NK-92 treated with Interleukin-12 subunit alpha and Interleukin-12 subunit beta, amount 100 ng/mL, for 24 hours (cell line): ENCODE measurements around the gene CFAP20DC.

ENCODE experiments used
- DNase-seq: peaks from one replicate; lab custom pipeline; 2025; lab: John Stamatoyannopoulos, UW

CFAP20DC gene

DNA sequence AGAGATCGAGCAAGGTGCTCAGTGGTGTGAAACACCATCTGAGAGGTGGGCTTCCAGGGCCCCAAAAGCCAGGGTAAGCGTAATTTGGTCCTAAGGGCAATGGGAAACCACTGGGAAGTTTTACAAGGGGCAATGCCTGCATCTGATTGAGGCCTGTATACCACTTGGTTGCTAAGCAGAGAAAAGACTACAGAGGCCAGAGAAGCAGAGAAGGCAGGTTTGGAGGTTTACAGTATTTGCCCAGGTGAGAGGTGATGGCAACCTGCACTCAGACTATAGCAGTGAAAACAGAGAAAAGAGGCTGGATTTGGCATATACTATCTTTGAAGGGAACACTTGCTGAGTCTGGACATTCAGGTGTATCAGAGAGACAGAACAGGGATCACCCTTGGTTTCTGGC, 249.8 kb downstream of the CFAP20DC start:
- no peak for DNase-seq

DNA sequence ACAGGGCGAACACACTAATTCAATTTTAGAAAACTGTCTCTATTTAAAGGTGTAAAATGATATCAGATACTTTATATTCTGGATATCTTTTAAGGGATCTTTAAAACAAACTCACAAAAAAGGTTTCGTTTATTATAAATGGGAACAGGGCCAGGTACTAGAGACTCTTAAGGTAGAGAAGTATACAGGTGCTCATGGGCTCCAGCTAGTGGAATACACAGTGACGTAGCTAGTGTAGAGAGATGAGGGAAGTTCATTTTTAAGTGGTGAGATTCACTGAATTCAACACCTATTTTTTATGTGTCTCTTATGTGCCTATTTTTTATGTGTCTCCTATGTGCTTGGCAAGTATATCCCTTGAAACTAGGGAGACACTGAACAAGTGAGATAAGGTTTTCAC, 250.6 kb downstream of the CFAP20DC start:
- no peak for DNase-seq

- DNase-seq: no peak
Observed at GRCh38 chr3:58798312-58798711, 251.5 kb downstream of the CFAP20DC start.

- DNase-seq: no peak
Observed at GRCh38 chr3:58794750-58795149, 255.1 kb downstream of the CFAP20DC start.

- DNase-seq: no peak
Observed at GRCh38 chr3:58793938-58794337, 255.9 kb downstream of the CFAP20DC start.

DNA sequence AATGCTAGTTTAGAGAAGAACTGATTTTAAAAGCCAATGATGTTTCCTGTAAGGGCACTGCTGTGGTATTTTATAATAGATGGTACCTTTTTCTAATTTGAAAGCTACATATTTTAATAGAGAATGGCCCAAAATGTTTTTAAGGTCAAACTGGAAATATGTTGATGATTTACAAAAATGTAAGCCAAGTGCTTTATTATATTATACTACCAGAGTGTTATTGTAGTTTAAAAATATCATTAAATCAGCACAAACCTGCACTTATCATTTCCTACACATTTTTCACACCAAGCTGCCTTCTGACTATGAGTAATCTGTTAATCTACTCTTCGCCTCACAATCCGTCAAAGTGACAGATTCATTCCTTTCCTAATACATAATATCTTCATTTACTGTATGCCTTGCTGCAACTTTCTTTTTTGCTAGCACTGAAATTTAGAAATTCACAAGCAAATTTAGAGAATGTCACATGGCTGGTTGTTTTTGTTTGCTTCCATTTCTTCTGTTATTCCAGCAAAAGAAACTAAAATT, 256.8 kb downstream of the CFAP20DC start:
- no peak for DNase-seq

GRCh38 chr3:58789385-58789784, 260.4 kb downstream of the CFAP20DC start:
- no peak for DNase-seq

DNA sequence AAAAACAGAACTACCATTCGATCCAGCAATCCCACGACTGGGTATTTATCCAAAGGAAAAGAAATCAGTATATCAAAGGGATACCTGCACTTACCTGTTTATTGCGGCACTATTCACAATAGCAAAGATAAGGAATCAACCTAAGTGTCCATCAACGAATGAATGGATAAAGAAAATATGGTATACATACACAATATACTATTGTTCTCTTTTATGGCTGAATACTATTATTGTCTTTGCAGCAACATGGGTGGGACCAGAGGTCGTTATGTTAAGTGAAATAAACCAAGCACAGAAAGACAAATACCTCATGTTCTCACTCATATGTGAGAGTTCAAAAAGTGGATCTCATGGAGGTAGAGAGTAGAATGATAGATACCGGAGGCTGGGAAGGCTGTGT, 264.9 kb downstream of the CFAP20DC start:
- DNase-seq: no peak

DNA sequence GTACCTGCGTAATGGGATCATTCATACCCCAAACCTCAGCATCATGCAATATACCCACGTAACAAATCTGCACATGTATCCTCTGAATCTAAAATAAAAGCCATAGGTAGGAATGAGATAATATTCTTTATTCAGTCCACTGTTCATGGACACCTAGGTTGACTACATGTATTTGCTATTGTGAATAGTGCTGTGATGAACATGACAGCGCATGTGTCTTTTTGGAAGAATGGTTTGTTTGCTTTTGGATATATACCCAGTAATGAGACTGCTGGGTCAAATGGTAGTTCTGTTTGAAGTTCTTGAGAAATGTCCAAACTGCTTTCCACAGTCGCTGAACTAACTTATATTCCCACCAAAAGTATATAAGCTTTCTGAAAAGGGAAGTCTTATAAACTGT, 265.4 kb downstream of the CFAP20DC start:
- DNase-seq: no peak

- no peak for DNase-seq
Observed at GRCh38 chr3:58783845-58784244, 266.0 kb downstream of the CFAP20DC start.

DNA sequence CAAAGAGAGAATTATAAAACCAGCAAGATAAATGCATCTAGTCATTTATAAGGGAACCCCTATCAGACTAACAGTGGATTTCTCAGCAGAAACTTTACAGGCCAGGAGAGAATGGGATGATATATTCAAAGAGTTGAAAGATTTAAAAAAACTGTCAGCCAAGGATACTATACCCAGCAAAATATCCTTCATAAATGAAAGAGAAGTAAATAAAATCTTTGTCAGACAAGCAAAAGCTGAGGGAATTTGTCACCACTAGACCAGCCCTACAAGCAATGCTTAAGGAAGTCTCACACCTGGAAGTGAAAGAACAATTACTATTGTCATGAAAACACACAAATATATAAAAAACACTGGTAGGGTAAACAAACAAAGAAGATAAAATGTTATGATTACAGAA, 269.9 kb downstream of the CFAP20DC start:
- DNase-seq: no peak

DNA sequence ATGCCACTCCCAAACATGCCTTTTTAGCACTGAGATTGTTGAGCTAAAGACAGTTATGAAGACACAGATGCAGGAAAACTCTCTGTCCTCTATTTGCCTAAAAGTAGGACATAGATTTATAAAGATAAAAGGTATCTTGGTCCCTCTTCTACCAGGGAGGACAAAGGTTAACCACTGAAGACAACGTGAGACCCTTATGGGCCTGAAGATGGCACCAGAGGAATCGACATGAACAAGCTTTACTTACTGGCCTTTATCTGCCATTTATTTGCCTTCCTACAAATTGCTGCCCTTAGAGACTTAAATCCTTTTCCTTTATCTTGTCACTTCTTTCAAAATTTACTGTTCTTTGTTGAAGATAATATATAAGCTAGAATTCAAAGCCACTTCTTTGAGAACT, 273.6 kb downstream of the CFAP20DC start:
- DNase-seq: no peak

DNA sequence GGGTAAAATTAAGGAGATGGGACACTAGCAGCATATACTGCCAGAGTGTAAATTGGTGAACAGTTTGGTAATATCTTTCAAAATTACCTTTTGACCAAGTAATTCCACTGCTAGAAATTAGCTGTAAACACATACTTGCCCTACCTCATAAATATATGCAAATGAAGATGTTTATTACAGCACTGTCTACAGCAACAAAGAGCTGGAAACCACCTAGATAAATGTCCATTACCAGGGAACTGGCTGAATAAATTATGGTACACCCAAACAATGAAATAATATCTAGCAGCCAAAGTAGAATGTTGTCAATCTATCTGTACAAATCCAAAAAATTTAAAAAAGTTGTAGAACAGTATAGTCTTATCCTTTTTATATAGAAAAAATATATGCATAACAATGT, 277.4 kb downstream of the CFAP20DC start:
- DNase-seq: no peak

- no peak for DNase-seq
Observed at GRCh38 chr3:58769065-58769464, 280.8 kb downstream of the CFAP20DC start.

- no peak for DNase-seq
Observed at GRCh38 chr3:58766587-58767282, 283.1 kb downstream of the CFAP20DC start.

DNA sequence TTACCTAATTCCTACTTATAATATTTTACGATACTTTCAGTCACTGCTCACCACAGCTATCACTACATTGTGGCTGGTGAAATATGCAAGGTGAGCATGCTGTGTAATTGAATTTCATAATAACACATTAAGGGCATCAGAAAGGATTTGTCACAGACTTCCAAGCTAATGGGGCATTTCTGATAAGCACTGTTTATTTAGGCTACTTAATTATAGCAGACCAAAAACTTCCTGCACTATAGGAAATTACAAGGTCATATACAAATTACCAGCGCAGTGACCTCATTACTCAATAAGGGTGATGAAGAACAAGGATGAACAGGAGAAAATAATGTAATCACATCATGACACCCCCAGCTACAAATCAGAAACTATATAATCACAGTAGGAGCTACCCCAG, 294.7 kb downstream of the CFAP20DC start:
- DNase-seq: no peak

DNA sequence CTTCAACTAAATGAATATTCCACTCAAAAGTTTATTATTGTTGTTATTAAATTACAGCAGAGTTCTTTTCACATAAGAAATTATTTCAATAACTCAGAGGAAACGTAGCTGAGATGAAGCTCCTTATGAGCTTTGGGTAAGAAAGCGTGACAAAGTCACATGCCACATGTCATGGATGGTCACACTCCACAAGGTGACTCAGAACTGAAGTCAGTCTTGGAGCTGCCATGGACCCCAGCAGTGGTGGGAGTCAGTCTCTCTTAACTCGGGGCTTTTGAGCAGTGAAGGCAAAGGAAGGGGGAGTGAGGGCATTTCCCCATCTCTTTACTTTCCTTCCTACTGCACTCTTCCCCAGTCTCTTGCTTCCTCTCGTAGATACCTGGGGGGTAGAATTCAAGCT, 295.8 kb downstream of the CFAP20DC start:
- no peak for DNase-seq

DNA sequence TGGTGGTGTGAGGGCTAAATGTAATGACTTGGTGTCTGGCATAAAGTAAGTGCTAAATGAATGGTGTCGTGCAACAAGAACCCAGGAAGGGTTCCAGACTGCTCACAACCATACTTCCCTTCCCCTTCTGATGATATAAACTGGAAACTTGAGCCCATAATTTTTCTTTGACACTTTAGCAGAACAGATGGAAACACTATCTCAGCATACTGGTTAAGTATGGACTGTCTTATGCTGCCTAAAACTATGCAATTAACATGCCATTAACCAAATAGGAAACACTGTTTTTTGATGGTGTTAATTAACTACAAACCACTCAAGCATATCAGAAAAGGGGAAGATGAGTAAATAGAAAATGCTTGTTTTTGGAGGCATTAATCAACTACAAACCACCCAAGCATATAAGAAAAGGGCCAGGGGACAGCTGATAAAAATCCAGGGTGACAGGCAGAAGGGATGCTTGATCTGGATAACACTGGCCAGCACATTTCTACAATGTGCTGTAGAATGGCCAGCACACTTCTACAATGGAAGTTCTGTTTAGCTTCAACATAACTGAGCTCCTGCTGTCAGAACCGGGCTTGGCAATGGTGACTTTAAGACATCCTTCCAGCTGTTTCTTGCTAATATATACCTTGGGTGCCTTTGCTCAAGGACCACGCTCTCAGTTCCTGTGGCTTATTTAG, 297.8 kb downstream of the CFAP20DC start:
- no peak for DNase-seq

- DNase-seq: no peak
Observed at GRCh38 chr3:58751235-58751634, 298.6 kb downstream of the CFAP20DC start.

- DNase-seq: no peak
Observed at GRCh38 chr3:58749948-58750347, 299.9 kb downstream of the CFAP20DC start.

- DNase-seq: no peak
Observed at GRCh38 chr3:58748024-58748423, 301.8 kb downstream of the CFAP20DC start.

DNA sequence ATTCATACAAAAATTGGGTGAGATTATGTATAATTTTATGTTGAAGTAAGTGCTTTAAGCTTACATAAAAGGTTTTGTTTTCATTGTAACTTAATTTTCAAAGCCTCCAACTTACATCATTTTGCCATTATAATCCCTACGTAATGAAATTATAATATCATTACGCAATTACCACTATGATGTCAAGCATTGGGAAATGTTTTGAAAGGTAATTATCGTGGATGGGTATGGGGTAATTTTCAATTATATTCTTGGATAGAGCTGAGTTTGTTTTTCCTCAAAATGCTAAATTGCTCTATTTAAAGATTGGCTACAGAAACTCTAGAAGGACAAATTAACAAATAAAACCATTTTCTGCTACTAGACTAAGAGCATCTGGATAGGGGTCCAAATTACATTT, 303.1 kb downstream of the CFAP20DC start:
- DNase-seq: no peak

GRCh38 chr3:58743296-58743695, 306.5 kb downstream of the CFAP20DC start:
- no peak for DNase-seq

GRCh38 chr3:58742239-58742638, 307.6 kb downstream of the CFAP20DC start:
- no peak for DNase-seq
